GM23338 (cell line): Measurements from ENCODE around the gene FAM98C. TPM values are rescaled to one million over a fixed set of nuclear protein-coding genes. Genes with fewer than 3 reads are reported as not detected.

Experiments used
- ATAC-seq: fragments of 200-7000 bp; cut with Tn5 transposase; 3 replicates; pipeline ENCODE4 v1.9.1; 2020
- DNase-seq: peaks from one replicate; pipeline ENCODE4 v3.0.0-alpha.2; 2015; ENCODE audit warnings: low spot score
- H2AFZ ChIP-seq: fragments of 200-600 bp; sonication (generic); 2 replicates; pipeline ENCODE4 v1.8.0; 2016; ENCODE audit warnings: antibody characterized with exemption, mild to moderate bottlenecking, moderate library complexity
- H3F3A ChIP-seq: fragments of 200-600 bp; sonication (generic); replicated peaks from 2 replicates; pipeline ENCODE4 v1.8.0; 2017; ENCODE audit warnings: antibody characterized with exemption, mixed run types, low read depth
- H3K27ac ChIP-seq: fragments of 200-600 bp; sonication (generic); 2 replicates; pipeline ENCODE4 v1.6.1; 2016; ENCODE audit warnings: low read depth
- H3K27me3 ChIP-seq: fragments of 200-600 bp; sonication (generic); 2 replicates; pipeline ENCODE4 v1.8.0; 2016; ENCODE audit warnings: mild to moderate bottlenecking, mixed run types, moderate library complexity; ENCODE audit not compliant: insufficient read depth
- H3K36me3 ChIP-seq: fragments of 200-600 bp; sonication (generic); 2 replicates; pipeline ENCODE4 v1.8.0; 2016; ENCODE audit warnings: mild to moderate bottlenecking; ENCODE audit not compliant: insufficient read depth
- H3K4me1 ChIP-seq: fragments of 200-600 bp; sonication (generic); 2 replicates; pipeline ENCODE4 v1.8.0; 2016; ENCODE audit warnings: mild to moderate bottlenecking, moderate library complexity; ENCODE audit not compliant: insufficient read depth
- H3K4me2 ChIP-seq: fragments of 200-600 bp; sonication (generic); 2 replicates; pipeline ENCODE4 v1.7.1; 2017; ENCODE audit warnings: mixed run types
- H3K4me3 ChIP-seq: fragments of 200-600 bp; sonication (generic); 2 replicates; pipeline ENCODE4 v1.6.1; 2016; ENCODE audit warnings: mixed run types
- H3K79me2 ChIP-seq: fragments of 200-600 bp; sonication (generic); replicated peaks from 2 replicates; pipeline ENCODE4 v1.8.0; 2017; ENCODE audit warnings: mild to moderate bottlenecking; ENCODE audit not compliant: insufficient read depth
- H3K9me2 ChIP-seq: fragments of 200-600 bp; sonication (generic); 2 replicates; pipeline ENCODE4 v1.8.0; 2017; ENCODE audit not compliant: insufficient read depth
- H4K20me1 ChIP-seq: fragments of 200-600 bp; sonication (generic); replicated peaks from 2 replicates; pipeline ENCODE4 v1.8.0; 2017; ENCODE audit warnings: mild to moderate bottlenecking; ENCODE audit not compliant: insufficient read depth
- H3K27ac Mint-ChIP-seq: 2 replicates; pipeline ENCODE4 v1.8.0; 2020; ENCODE audit warnings: inconsistent platforms, mild to moderate bottlenecking, moderate library complexity, mixed read lengths
- H3K27me3 Mint-ChIP-seq: 3 replicates; pipeline ENCODE4 v1.8.0; 2022; ENCODE audit warnings: low read depth, mild to moderate bottlenecking, moderate library complexity, mixed read lengths, inconsistent platforms; ENCODE audit not compliant: insufficient read depth, poor library complexity
- H3K36me3 Mint-ChIP-seq: 3 replicates; pipeline ENCODE4 v1.8.0; 2021; ENCODE audit warnings: low read depth, mild to moderate bottlenecking, inconsistent platforms, moderate library complexity, mixed read lengths
- H3K4me1 Mint-ChIP-seq: 3 replicates; pipeline ENCODE4 v1.8.0; 2020; ENCODE audit warnings: mild to moderate bottlenecking, inconsistent platforms, mixed read lengths
- H3K4me3 Mint-ChIP-seq: 3 replicates; pipeline ENCODE4 v1.8.0; 2021; ENCODE audit warnings: moderate library complexity, mild to moderate bottlenecking, inconsistent platforms, mixed read lengths
- H3K9me3 Mint-ChIP-seq: 3 replicates; pipeline ENCODE4 v1.8.0; 2020; ENCODE audit warnings: moderate library complexity, mild to moderate bottlenecking, inconsistent platforms, mixed read lengths
- CTCF ChIP-seq, 2 experiments: fragments of 200-600 bp in 1 of 2; sonication (generic) in 1 of 2; conservative IDR thresholded peaks; 2 replicates each; pipeline versions ENCODE4 v1.5.1 to v1.6.1; 2016 to 2017; ENCODE audit warnings: antibody characterized with exemption in 2 of 2, low read depth in 2 of 2, mild to moderate bottlenecking in 2 of 2, moderate library complexity in 1 of 2
- NANOG ChIP-seq: IDR thresholded peaks from 2 replicates; pipeline ENCODE4 v1.6.1; 2016; ENCODE audit warnings: antibody characterized with exemption, borderline replicate concordance
- POLR2AphosphoS5 ChIP-seq: IDR thresholded peaks from 2 replicates; pipeline ENCODE4 v1.6.1; 2016; ENCODE audit warnings: antibody characterized with exemption, low read depth
- STAT1 ChIP-seq: IDR thresholded peaks from one replicate; pipeline ENCODE4 v1.6.1; 2016; ENCODE audit warnings: antibody characterized with exemption; ENCODE audit not compliant: unreplicated experiment
- polyA plus RNA-seq: library from polyadenylated mRNA; unstranded; fragments of >200 nt; fragmentation: Nextera tagmentation; extraction: Ambion mirVana; gene quantifications from 2 replicates; pipeline ENCODE4 v1.2.1, GENCODE V29; 2016
- total RNA-seq: library from RNA; depleted of rRNA; stranded (reverse); fragments of >200 nt; shearing (Covaris generic); gene quantifications from 2 replicates; pipeline ENCODE4 v1.2.3, GENCODE V29; 2014

FAM98C gene
- total and polyA plus RNA-seq, 2 experiments from 2014 or later = 4.3 to 7.6 TPM

GRCh38 chr19:38384209-38385027 is 18.5 kb upstream of the FAM98C start:
- Mint-ChIP-seq H3K27ac (peak overlapping the region; percentile 62), H3K27me3 (peaks cover 36% of the 10 kb centered on the region), H3K36me3 (peaks cover 42% of the 10 kb centered on the region), H3K4me3 (peak overlapping the region; percentile 6; the same call in 2 of the 3 replicates), H3K4me1 (peaks cover 16% of the 10 kb centered on the region), H3K9me3 (no peaks in the 10 kb centered on the region; the same call in 2 of the 3 replicates)
- H3K9me2 ChIP-seq = no peaks in the 10 kb centered on the region
- peak; percentile 20 for ATAC-seq
- peaks cover 24% of the 10 kb centered on the region for H3K27me3 ChIP-seq
- H3K79me2 ChIP-seq = no peaks in the 10 kb centered on the region
- peaks cover 7% of the 10 kb centered on the region for H3K36me3 ChIP-seq
- peaks cover 3% of the 10 kb centered on the region for H3K4me1 ChIP-seq
- TF ChIP-seq NANOG = no peak
- TF ChIP-seq CTCF (conservative IDR thresholded peaks at IDR 0.05; ENCODE audit: low read depth in 2 of 2) = peak; percentile 69 to 89
- TF ChIP-seq POLR2AphosphoS5 = no peak
- DNase-seq = peak; percentile 87
- peaks cover 7% of the 10 kb centered on the region for H4K20me1 ChIP-seq
- peak overlapping the region; percentile 95 for H3K4me2 ChIP-seq
- no peak overlapping the region for H3K4me3 ChIP-seq
- no peak overlapping the region for H2AFZ ChIP-seq
- H3F3A ChIP-seq = peaks cover 15% of the 10 kb centered on the region
- H3K27ac ChIP-seq = 0 out of 2 replicates have a peak overlapping the region, but pooled peaks have one; percentile 76

GRCh38 chr19:38385057-38385803 is 17.7 kb upstream of the FAM98C start:
- peaks cover 37% of the 10 kb centered on the region for H3K27me3 Mint-ChIP-seq
- Histone ChIP-seq H3K36me3 (peaks cover 7% of the 10 kb centered on the region), H3K4me1 (peaks cover 6% of the 10 kb centered on the region), H3K27ac (no peak overlapping the region), H4K20me1 (peaks cover 4% of the 10 kb centered on the region), H3K27me3 (peaks cover 24% of the 10 kb centered on the region), H3K4me3 (peak overlapping the region; percentile 96), H3K79me2 (no peaks in the 10 kb centered on the region; the same call in 1 of the 2 replicates), H3F3A (peaks cover 15% of the 10 kb centered on the region), H2AFZ (no peak overlapping the region), H3K4me2 (peak overlapping the region; percentile 95), H3K9me2 (no peaks in the 10 kb centered on the region)
- H3K9me3 Mint-ChIP-seq = no peaks in the 10 kb centered on the region; the same call in 2 of the 3 replicates
- no peak overlapping the region for H3K27ac Mint-ChIP-seq
- no peak for DNase-seq
- H3K4me3 Mint-ChIP-seq = peak overlapping the region; percentile 16; the same call in 2 of the 3 replicates
- H3K36me3 Mint-ChIP-seq = peaks cover 40% of the 10 kb centered on the region
- no peak for TF ChIP-seq STAT1
- 0 out of 4 replicates have a peak, but pooled peaks of 1 of the 2 experiments have one; percentile 1 for TF ChIP-seq CTCF (conservative IDR thresholded peaks at IDR 0.05; ENCODE audit: low read depth in 2 of 2)
- no peak; the same call in 2 of the 3 replicates for ATAC-seq
- H3K4me1 Mint-ChIP-seq = peaks cover 19% of the 10 kb centered on the region
